GM12878 (cell line): ENCODE results near the gene MEF2C.

Source experiments
- BRCA1 ChIP-seq: IDR thresholded peaks from 2 replicates; pipeline ENCODE4 v1.6.1; 2011; ENCODE audit warnings: low read depth, low read length, improper control_type of control experiment
- GATAD2B ChIP-seq: fragments of 450-650 bp; conservative IDR thresholded peaks from 2 replicates; pipeline ENCODE4 v1.6.1; 2017; ENCODE audit warnings: low read depth, mild to moderate bottlenecking, moderate library complexity
- RAD21 ChIP-seq: IDR thresholded peaks from 2 replicates; pipeline ENCODE4 v1.6.1; 2011; ENCODE audit warnings: mild to moderate bottlenecking, low read depth, low read length, moderate library complexity; ENCODE audit not compliant: insufficient read depth

GRCh38 chr5:88837817-88838216, 45.2 kb downstream of the MEF2C start:
- TF ChIP-seq GATAD2B: no peak
- no peak for TF ChIP-seq BRCA1
- no peak for TF ChIP-seq RAD21
